ENCODE results near the gene MEGF11. TPM values are rescaled to one million over a fixed set of nuclear protein-coding genes. Genes with fewer than 3 reads are reported as not detected.

The MEGF11 gene
- total and polyA plus RNA-seq, 4 donors = 0.16 to 1.5 (median 0.50) TPM

DNA sequence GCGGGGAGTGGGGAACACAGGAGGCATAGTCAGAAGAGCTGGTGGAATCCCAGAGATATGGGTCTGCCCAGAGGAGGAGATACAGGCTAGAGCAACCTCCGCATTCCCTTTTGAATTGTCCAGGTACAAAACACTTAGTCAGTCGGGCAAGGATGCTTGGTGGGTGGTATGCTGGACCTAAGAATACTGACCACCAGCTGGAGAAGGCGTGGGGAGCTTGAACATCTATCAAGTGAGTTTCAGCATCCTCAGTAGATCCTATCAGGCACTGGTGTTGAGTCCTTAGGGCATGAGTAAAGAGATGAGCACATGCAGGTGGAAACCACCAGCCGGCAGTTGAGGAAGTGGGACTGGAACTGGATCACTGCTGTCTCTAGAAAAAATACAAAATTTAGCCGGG is 25.1 kb upstream of the MEGF11 start:
- 87 to 93% methylated on average over 6 of the region's 6 CpGs for WGBS, 2 donors
- Histone ChIP-seq H3K36me3 (ENCODE audit: control insufficient read depth in 4 of 4, insufficient read depth in 4 of 4, low read length in 4 of 4) (no peaks in the 10 kb centered on the region), H3K27ac (ENCODE audit: low read depth in 1 of 2, low read length in 1 of 2) (no peak overlapping the region), H3K4me3 (no peak overlapping the region), H3K27me3 (ENCODE audit: control insufficient read depth in 3 of 3, insufficient read depth in 3 of 3, low read length in 2 of 3) (no peaks in the 10 kb centered on the region), H3K9me3 (ENCODE audit: control insufficient read depth in 4 of 4, insufficient read depth in 3 of 4, low read length in 3 of 4) (peaks cover 0 to 1% (median 0%) of the 10 kb centered on the region in 4 donors), H3K9ac (ENCODE audit: insufficient read depth in 1 of 2, low read length in 2 of 2) (no peak overlapping the region), H3K4me1 (ENCODE audit: control insufficient read depth in 5 of 5, insufficient read depth in 5 of 5, low read length in 5 of 5) (no peaks in the 10 kb centered on the region)
- no peak for DNase-seq
- TF ChIP-seq, protein P1, sequence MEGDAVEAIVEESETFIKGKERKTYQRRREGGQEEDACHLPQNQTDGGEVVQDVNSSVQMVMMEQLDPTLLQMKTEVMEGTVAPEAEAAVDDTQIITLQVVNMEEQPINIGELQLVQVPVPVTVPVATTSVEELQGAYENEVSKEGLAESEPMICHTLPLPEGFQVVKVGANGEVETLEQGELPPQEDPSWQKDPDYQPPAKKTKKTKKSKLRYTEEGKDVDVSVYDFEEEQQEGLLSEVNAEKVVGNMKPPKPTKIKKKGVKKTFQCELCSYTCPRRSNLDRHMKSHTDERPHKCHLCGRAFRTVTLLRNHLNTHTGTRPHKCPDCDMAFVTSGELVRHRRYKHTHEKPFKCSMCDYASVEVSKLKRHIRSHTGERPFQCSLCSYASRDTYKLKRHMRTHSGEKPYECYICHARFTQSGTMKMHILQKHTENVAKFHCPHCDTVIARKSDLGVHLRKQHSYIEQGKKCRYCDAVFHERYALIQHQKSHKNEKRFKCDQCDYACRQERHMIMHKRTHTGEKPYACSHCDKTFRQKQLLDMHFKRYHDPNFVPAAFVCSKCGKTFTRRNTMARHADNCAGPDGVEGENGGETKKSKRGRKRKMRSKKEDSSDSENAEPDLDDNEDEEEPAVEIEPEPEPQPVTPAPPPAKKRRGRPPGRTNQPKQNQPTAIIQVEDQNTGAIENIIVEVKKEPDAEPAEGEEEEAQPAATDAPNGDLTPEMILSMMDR (IDR thresholded peaks at IDR 0.05; ENCODE audit: control extremely low read depth, extremely low read depth) = no peak
- no peak for ATAC-seq (ENCODE audit: insufficient read depth, low FRiP score)

DNA sequence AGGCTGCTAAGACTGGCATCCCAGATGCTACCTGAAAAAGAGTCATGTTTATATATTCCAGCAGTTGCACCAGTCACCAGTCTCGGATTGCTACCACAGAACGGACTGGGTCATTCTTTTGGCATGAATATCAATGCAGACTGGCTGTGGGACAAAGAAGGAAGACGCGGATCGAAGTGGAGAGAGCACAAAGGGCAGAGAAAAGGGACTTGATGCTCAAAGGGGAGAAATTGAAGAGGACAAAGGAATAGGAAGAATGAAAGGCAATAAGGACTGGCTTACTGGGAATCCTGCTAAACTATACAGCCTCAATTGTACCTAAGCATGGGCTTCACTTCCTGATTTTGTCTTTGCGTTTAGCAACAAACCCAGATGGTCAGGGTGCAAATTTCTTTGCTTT is 24.5 kb upstream of the MEGF11 start:
- Histone ChIP-seq H3K9ac (ENCODE audit: insufficient read depth in 1 of 2, low read length in 2 of 2) (no peak overlapping the region), H3K27ac (ENCODE audit: low read depth in 1 of 2, low read length in 1 of 2) (no peak overlapping the region), H3K36me3 (ENCODE audit: control insufficient read depth in 4 of 4, insufficient read depth in 4 of 4, low read length in 4 of 4) (no peaks in the 10 kb centered on the region), H3K4me3 (no peak overlapping the region), H3K4me1 (ENCODE audit: control insufficient read depth in 5 of 5, insufficient read depth in 5 of 5, low read length in 5 of 5) (no peaks in the 10 kb centered on the region), H3K9me3 (ENCODE audit: control insufficient read depth in 4 of 4, insufficient read depth in 3 of 4, low read length in 3 of 4) (peaks cover 0 to 1% (median 0%) of the 10 kb centered on the region in 4 donors), H3K27me3 (ENCODE audit: control insufficient read depth in 3 of 3, insufficient read depth in 3 of 3, low read length in 2 of 3) (no peaks in the 10 kb centered on the region)
- WGBS, 2 donors = 85 to 91% methylated on average over 6 of the region's 6 CpGs
- TF ChIP-seq, protein P1 (IDR thresholded peaks at IDR 0.05; ENCODE audit: control extremely low read depth, extremely low read depth) = no peak
- no peak for ATAC-seq (ENCODE audit: insufficient read depth, low FRiP score)
- DNase-seq = no peak

DNA sequence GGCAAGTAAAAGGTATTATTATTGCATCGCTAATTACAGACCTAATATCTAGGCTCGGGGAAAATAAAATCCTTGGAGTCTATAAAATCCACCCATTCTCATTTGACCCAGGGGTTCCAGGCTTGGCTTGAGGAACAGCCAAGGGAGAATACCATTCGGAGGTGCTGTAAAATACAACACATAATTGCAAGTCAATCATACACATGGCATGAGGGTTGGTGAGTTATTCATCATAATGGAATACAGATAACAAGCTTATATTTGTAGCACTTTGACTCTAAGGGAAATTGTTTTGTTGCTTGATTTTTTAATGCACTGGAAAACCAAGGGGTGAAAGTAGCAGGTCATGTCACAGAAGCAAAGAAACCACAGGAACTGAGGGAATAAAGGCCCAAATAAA is 23.0 kb upstream of the MEGF11 start:
- WGBS, 2 donors = 94 to 95% methylated on average over 3 of the region's 3 CpGs
- peaks cover 0 to 1% (median 0%) of the 10 kb centered on the region in 4 donors for H3K9me3 ChIP-seq (ENCODE audit: control insufficient read depth in 4 of 4, insufficient read depth in 3 of 4, low read length in 3 of 4)
- no peaks in the 10 kb centered on the region for H3K4me1 ChIP-seq (ENCODE audit: control insufficient read depth in 5 of 5, insufficient read depth in 5 of 5, low read length in 5 of 5)
- TF ChIP-seq, protein P1 (IDR thresholded peaks at IDR 0.05; ENCODE audit: control extremely low read depth, extremely low read depth) = no peak
- ATAC-seq (ENCODE audit: insufficient read depth, low FRiP score) (no peak), DNase-seq (no peak)
- no peaks in the 10 kb centered on the region for H3K27me3 ChIP-seq (ENCODE audit: control insufficient read depth in 3 of 3, insufficient read depth in 3 of 3, low read length in 2 of 3)
- no peaks in the 10 kb centered on the region for H3K36me3 ChIP-seq (ENCODE audit: control insufficient read depth in 4 of 4, insufficient read depth in 4 of 4, low read length in 4 of 4)
- H3K9ac ChIP-seq (ENCODE audit: insufficient read depth in 1 of 2, low read length in 2 of 2) = no peak overlapping the region
- H3K4me3 ChIP-seq = no peak overlapping the region
- no peak overlapping the region for H3K27ac ChIP-seq (ENCODE audit: low read depth in 1 of 2, low read length in 1 of 2)

DNA sequence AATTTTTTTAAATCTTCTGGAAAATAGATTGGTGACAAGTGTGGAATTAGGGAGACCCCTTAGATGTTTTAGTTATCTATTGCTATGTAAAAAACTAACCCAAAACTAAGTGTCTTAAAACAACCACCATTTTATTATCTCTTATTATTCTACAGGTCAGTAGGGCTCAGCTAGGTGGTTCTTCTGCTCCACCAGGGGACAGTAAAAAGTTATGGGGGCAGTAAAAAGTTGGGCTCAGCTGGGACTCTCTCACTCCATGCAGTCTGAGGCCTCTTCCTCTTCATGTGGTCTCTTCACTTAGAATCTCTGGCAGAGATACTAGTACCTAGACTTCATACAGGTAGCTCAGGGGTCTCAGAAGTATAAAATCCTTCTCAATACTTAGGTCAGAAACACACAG is 21.8 kb upstream of the MEGF11 start:
- Histone ChIP-seq H3K4me1 (ENCODE audit: control insufficient read depth in 5 of 5, insufficient read depth in 5 of 5, low read length in 5 of 5) (no peaks in the 10 kb centered on the region), H3K9me3 (ENCODE audit: control insufficient read depth in 4 of 4, insufficient read depth in 3 of 4, low read length in 3 of 4) (peaks cover 0 to 1% (median 0%) of the 10 kb centered on the region in 4 donors), H3K4me3 (no peak overlapping the region), H3K36me3 (ENCODE audit: control insufficient read depth in 4 of 4, insufficient read depth in 4 of 4, low read length in 4 of 4) (no peaks in the 10 kb centered on the region), H3K27ac (ENCODE audit: low read depth in 1 of 2, low read length in 1 of 2) (no peak overlapping the region), H3K27me3 (ENCODE audit: control insufficient read depth in 3 of 3, insufficient read depth in 3 of 3, low read length in 2 of 3) (no peaks in the 10 kb centered on the region), H3K9ac (ENCODE audit: insufficient read depth in 1 of 2, low read length in 2 of 2) (no peak overlapping the region)
- DNase-seq (no peak), ATAC-seq (ENCODE audit: insufficient read depth, low FRiP score) (no peak)
- TF ChIP-seq, protein P1 (IDR thresholded peaks at IDR 0.05; ENCODE audit: control extremely low read depth, extremely low read depth) = no peak
